Mammary epithelial cell (primary cell): ENCODE measurements around the gene PEAK1.

Experiments
- EZH2 ChIP-seq: IDR thresholded peaks from 2 replicates; pipeline ENCODE4 v1.6.1; 2012; ENCODE audit warnings: low read length, inconsistent platforms, borderline replicate concordance
- TF ChIP-seq, protein P1 (sequence below), 2 donors: IDR thresholded peaks in 1 of 2; conservative IDR thresholded peaks in 1 of 2; 2 replicates each; pipeline ENCODE4 v1.5.1; 2011 to 2012; ENCODE audit warnings: inconsistent platforms in 2 of 2, low read length in 2 of 2, mild to moderate bottlenecking in 2 of 2, control low read depth in 1 of 2, low read depth in 1 of 2; ENCODE audit not compliant: insufficient read depth in 1 of 2; ENCODE audit errors: extremely low read depth in 1 of 2

DNA sequence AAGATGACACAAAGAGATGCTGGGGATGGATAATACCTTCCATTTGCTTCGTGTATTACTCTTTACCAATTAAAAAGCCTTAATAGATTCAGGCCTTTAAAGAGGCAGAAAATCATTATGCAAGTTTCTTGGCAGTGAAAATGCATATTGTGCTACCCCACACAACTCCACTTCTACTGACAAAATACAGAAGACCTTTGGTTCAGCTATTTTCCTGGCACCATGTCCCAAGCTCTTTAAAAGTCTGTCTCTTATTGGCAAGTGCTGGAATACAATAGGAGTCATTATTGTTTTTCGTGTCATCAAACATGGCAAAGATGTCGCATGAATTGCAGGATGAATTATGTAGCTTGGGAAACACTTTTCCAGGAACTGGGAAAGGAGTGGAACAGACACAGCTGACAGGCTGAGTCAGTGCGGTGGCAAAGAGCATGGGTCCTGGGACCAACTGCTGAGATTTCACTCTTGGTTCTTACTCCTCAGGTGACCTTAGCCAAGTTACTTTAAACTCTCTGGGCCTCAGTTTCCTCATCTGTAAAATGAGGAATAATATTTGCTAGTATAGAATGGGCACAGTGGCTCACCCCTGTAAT lies 343.5 kb downstream of the PEAK1 start:
- TF ChIP-seq, protein P1, sequence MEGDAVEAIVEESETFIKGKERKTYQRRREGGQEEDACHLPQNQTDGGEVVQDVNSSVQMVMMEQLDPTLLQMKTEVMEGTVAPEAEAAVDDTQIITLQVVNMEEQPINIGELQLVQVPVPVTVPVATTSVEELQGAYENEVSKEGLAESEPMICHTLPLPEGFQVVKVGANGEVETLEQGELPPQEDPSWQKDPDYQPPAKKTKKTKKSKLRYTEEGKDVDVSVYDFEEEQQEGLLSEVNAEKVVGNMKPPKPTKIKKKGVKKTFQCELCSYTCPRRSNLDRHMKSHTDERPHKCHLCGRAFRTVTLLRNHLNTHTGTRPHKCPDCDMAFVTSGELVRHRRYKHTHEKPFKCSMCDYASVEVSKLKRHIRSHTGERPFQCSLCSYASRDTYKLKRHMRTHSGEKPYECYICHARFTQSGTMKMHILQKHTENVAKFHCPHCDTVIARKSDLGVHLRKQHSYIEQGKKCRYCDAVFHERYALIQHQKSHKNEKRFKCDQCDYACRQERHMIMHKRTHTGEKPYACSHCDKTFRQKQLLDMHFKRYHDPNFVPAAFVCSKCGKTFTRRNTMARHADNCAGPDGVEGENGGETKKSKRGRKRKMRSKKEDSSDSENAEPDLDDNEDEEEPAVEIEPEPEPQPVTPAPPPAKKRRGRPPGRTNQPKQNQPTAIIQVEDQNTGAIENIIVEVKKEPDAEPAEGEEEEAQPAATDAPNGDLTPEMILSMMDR (conservative IDR thresholded peaks at IDR 0.05 in 1 of 2, IDR thresholded peaks at IDR 0.05 in 1 of 2; ENCODE audit: extremely low read depth in 1 of 2, insufficient read depth in 1 of 2, low read depth in 1 of 2, low read length in 2 of 2): no peak
- no peak for TF ChIP-seq EZH2
